ENCODE data around the gene HTR1D. TPM values are rescaled to one million over a fixed set of nuclear protein-coding genes. Genes with fewer than 3 reads are reported as not detected.

HTR1D gene
- polyA plus RNA-seq, 1 donor (not counting 4 experiments of a cell fraction or from before 2014, with no cell fraction given), result 0.08 TPM

DNA sequence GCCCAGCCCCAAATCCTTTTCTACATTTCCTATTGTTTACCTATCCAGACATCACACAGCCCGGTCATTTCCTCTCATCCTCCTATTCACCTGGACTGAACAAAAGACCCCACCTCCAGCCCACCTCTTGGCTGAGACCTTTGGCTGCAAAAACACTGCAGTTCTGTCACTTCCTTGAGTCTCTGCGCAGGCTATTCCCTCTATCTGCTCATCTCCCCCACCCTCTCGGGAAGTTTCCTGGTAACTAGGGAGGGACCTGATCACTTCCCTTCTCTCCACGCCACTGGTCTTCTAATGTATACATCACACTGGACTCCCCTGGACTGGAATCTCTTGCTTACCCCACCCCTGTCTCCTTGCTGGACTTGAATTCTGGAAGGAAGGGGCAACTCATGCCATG lies 5.3 kb downstream of the HTR1D start:
- H3K27ac ChIP-seq (ENCODE audit: control insufficient read depth, insufficient read depth, low read length), result no peak overlapping the region
- no peak for DNase-seq (ENCODE audit: low read depth, low spot score)
- no peak for FAIRE-seq
- no peak overlapping the region for H3K9ac ChIP-seq (ENCODE audit: control insufficient read depth, extremely low read depth, insufficient read depth, low read length)
- H4K20me1 ChIP-seq (ENCODE audit: control insufficient read depth, extremely low read depth, insufficient read depth, low read length), result no peaks in the 10 kb centered on the region
- no peak overlapping the region for H2AFZ ChIP-seq (ENCODE audit: control insufficient read depth, low read length)
- peaks cover 9% of the 10 kb centered on the region for H3K27me3 ChIP-seq (ENCODE audit: control insufficient read depth, extremely low read depth, insufficient read depth, low read length)
- no peaks in the 10 kb centered on the region for H3K79me2 ChIP-seq (ENCODE audit: control insufficient read depth, insufficient read depth, low read length)
- no peaks in the 10 kb centered on the region for H3K36me3 ChIP-seq (ENCODE audit: control insufficient read depth in 2 of 2, extremely low read depth in 1 of 2, insufficient read depth in 2 of 2, low read length in 2 of 2)
- no peak overlapping the region for H3K4me2 ChIP-seq (ENCODE audit: control insufficient read depth, extremely low read depth, insufficient read depth, low read depth, low read length)
- no peak for TF ChIP-seq EZH2 (IDR thresholded peaks at IDR 0.05; ENCODE audit: low read length)
- TF ChIP-seq, protein P1, sequence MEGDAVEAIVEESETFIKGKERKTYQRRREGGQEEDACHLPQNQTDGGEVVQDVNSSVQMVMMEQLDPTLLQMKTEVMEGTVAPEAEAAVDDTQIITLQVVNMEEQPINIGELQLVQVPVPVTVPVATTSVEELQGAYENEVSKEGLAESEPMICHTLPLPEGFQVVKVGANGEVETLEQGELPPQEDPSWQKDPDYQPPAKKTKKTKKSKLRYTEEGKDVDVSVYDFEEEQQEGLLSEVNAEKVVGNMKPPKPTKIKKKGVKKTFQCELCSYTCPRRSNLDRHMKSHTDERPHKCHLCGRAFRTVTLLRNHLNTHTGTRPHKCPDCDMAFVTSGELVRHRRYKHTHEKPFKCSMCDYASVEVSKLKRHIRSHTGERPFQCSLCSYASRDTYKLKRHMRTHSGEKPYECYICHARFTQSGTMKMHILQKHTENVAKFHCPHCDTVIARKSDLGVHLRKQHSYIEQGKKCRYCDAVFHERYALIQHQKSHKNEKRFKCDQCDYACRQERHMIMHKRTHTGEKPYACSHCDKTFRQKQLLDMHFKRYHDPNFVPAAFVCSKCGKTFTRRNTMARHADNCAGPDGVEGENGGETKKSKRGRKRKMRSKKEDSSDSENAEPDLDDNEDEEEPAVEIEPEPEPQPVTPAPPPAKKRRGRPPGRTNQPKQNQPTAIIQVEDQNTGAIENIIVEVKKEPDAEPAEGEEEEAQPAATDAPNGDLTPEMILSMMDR (optimal IDR thresholded peaks at IDR 0.05 in 1 of 3, IDR thresholded peaks at IDR 0.05 in 1 of 3, conservative IDR thresholded peaks at IDR 0.05 in 1 of 3; ENCODE audit: extremely low read depth in 1 of 3, insufficient read depth in 2 of 3, low read length in 3 of 3), result no peak
- H3K4me1 ChIP-seq (ENCODE audit: control insufficient read depth, extremely low read depth, insufficient read depth, low read length), result peaks cover 8% of the 10 kb centered on the region
- dilution Hi-C loops (cut with MboI; ENCODE audit: extremely low pct_ligation_motif_present, low sequenced_read_pairs), result no loop called here
- no peak overlapping the region for H3K4me3 ChIP-seq (ENCODE audit: control insufficient read depth in 2 of 3, extremely low read depth in 1 of 3, insufficient read depth in 2 of 3, low read depth in 1 of 3, low read length in 3 of 3)
- no peaks in the 10 kb centered on the region for H3K9me1 ChIP-seq (ENCODE audit: control insufficient read depth, extremely low read depth, insufficient read depth, low read length)
- no peaks in the 10 kb centered on the region for H3K9me3 ChIP-seq (ENCODE audit: control insufficient read depth, low read depth, low read length)

DNA sequence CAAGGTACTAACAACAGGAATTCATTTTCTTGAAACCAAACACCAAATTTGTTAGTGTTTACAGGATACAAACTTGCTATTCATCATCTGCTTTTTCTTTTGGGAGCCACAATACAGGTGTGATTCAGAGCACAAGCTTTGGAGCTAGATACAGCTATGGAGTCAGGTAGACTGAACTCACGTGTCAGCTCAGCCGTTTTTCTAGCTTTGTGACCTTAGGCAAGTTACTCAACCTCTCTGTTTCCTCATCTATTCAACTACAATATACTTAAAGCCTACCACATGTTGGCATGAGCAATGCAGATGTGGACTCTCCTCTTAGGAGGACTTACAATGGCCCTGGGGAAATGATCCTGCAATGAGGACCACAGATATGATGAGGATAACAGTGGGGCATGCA lies 6.3 kb downstream of the HTR1D start:
- TF ChIP-seq, protein P1 (optimal IDR thresholded peaks at IDR 0.05 in 1 of 3, IDR thresholded peaks at IDR 0.05 in 1 of 3, conservative IDR thresholded peaks at IDR 0.05 in 1 of 3; ENCODE audit: extremely low read depth in 1 of 3, insufficient read depth in 2 of 3, low read length in 3 of 3), result no peak
- Histone ChIP-seq H3K4me3 (ENCODE audit: control insufficient read depth in 2 of 3, extremely low read depth in 1 of 3, insufficient read depth in 2 of 3, low read depth in 1 of 3, low read length in 3 of 3) (no peak overlapping the region), H3K79me2 (ENCODE audit: control insufficient read depth, insufficient read depth, low read length) (no peaks in the 10 kb centered on the region), H3K4me1 (ENCODE audit: control insufficient read depth, extremely low read depth, insufficient read depth, low read length) (peaks cover 8% of the 10 kb centered on the region), H4K20me1 (ENCODE audit: control insufficient read depth, extremely low read depth, insufficient read depth, low read length) (no peaks in the 10 kb centered on the region), H3K27me3 (ENCODE audit: control insufficient read depth, extremely low read depth, insufficient read depth, low read length) (no peaks in the 10 kb centered on the region), H3K9me1 (ENCODE audit: control insufficient read depth, extremely low read depth, insufficient read depth, low read length) (no peaks in the 10 kb centered on the region), H3K9me3 (ENCODE audit: control insufficient read depth, low read depth, low read length) (no peaks in the 10 kb centered on the region), H3K36me3 (ENCODE audit: control insufficient read depth in 2 of 2, extremely low read depth in 1 of 2, insufficient read depth in 2 of 2, low read length in 2 of 2) (no peaks in the 10 kb centered on the region), H3K9ac (ENCODE audit: control insufficient read depth, extremely low read depth, insufficient read depth, low read length) (no peak overlapping the region), H3K4me2 (ENCODE audit: control insufficient read depth, extremely low read depth, insufficient read depth, low read depth, low read length) (no peak overlapping the region), H3K27ac (ENCODE audit: control insufficient read depth, insufficient read depth, low read length) (no peak overlapping the region), H2AFZ (ENCODE audit: control insufficient read depth, low read length) (no peak overlapping the region)
- FAIRE-seq (peak; percentile 17), DNase-seq (ENCODE audit: low read depth, low spot score) (no peak)
- dilution Hi-C loops (cut with MboI; ENCODE audit: extremely low pct_ligation_motif_present, low sequenced_read_pairs), result no loop called here

Data from keratinocyte (primary cell).